HEK293T (cell line): ENCODE data around the gene CFAP43.

ENCODE experiments used
- BHLHE40 ChIP-seq: fragments of 450-650 bp; IDR thresholded peaks from 2 replicates; pipeline ENCODE4 v1.6.1; 2016; ENCODE audit warnings: mild to moderate bottlenecking, moderate library complexity, borderline replicate concordance
- CTBP1 ChIP-seq: fragments of 450-650 bp; IDR thresholded peaks from 2 replicates; pipeline ENCODE4 v1.6.1; 2016; ENCODE audit warnings: borderline replicate concordance
- ELF4 ChIP-seq: fragments of 450-650 bp; IDR thresholded peaks from 2 replicates; pipeline ENCODE4 v1.6.1; 2017; ENCODE audit warnings: antibody characterized with exemption
- FOXA1 ChIP-seq: fragments of 450-650 bp; IDR thresholded peaks from 2 replicates; pipeline ENCODE4 v1.6.1; 2016; ENCODE audit warnings: mild to moderate bottlenecking
- HDGF ChIP-seq: fragments of 450-650 bp; IDR thresholded peaks from 2 replicates; pipeline ENCODE4 v1.6.1; 2017; ENCODE audit warnings: antibody characterized with exemption, borderline replicate concordance
- SP1 ChIP-seq: fragments of 450-650 bp; IDR thresholded peaks from 2 replicates; pipeline ENCODE4 v1.6.1; 2017

DNA sequence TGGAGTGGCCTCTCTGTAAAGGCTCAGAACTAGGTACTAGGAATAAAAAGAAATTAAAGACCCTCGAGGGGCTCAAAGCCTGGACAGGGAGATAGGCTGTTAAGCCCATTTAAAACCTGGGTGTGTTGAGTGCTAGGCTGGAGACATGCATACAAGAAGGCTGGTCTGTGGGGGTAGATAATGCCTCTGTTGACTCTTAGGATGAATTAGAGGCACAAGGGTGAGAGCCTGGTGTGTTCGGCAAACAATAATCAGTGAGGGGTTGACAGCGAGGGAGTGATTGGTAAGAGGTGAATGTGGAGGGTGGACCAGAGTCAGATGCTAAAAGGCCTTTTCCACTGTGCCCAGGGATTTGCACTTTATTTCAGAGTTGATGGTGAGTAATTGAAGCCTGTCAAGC, 49.5 kb upstream of the CFAP43 start:
- TF ChIP-seq FOXA1: no peak
- no peak for TF ChIP-seq BHLHE40
- no peak for TF ChIP-seq ELF4
- no peak for TF ChIP-seq CTBP1
- no peak for TF ChIP-seq SP1
- no peak for TF ChIP-seq HDGF
